ENCODE data around the gene EXOC3. TPM values are rescaled to one million over a fixed set of nuclear protein-coding genes. Genes with fewer than 3 reads are reported as not detected.

Gene EXOC3
- total RNA-seq, 1 experiment from 2014 or later, result 63.8 TPM

- CTCF ChIA-PET, result no interaction called here
- H3K4me1 Mint-ChIP-seq (ENCODE audit: low read depth, unreplicated experiment), result no peaks in the 10 kb centered on the region
- peaks cover 55% of the 10 kb centered on the region for H3K27me3 Mint-ChIP-seq (ENCODE audit: unreplicated experiment)
- peaks cover 26% of the 10 kb centered on the region for H3K36me3 Mint-ChIP-seq (ENCODE audit: insufficient read depth, unreplicated experiment)
- no TSS peak for BruUV-seq (replicated peaks)
- TF ChIP-seq CTCF (IDR thresholded peaks at IDR 0.05; ENCODE audit: unreplicated experiment), result no peak
- intact Hi-C loops (cut with micrococcal nuclease; ENCODE audit: unreplicated experiment), result no loop called here
- no peak overlapping the region for H3K4me3 Mint-ChIP-seq (ENCODE audit: low read depth, unreplicated experiment)
- no peak overlapping the region for H3K27ac Mint-ChIP-seq (ENCODE audit: unreplicated experiment)
- no peaks in the 10 kb centered on the region for H3K9me3 Mint-ChIP-seq (ENCODE audit: low read depth, unreplicated experiment)
- no peak for DNase-seq
These were observed 34.9 kb downstream of the EXOC3 start for GRCh38 chr5:477871-478270.

GRCh38 chr5:478369-478981, 35.5 kb downstream of the EXOC3 start:
- H3K27me3 Mint-ChIP-seq (ENCODE audit: unreplicated experiment), result peaks cover 52% of the 10 kb centered on the region
- peaks cover 27% of the 10 kb centered on the region for H3K36me3 Mint-ChIP-seq (ENCODE audit: insufficient read depth, unreplicated experiment)
- BruUV-seq (replicated peaks), result no TSS peak
- no peak for TF ChIP-seq CTCF (IDR thresholded peaks at IDR 0.05; ENCODE audit: unreplicated experiment)
- CTCF ChIA-PET, result no interaction called here
- H3K4me3 Mint-ChIP-seq (ENCODE audit: low read depth, unreplicated experiment), result no peak overlapping the region
- no peak for DNase-seq
- intact Hi-C loops (cut with micrococcal nuclease; ENCODE audit: unreplicated experiment), result no loop called here
- H3K4me1 Mint-ChIP-seq (ENCODE audit: low read depth, unreplicated experiment), result no peaks in the 10 kb centered on the region
- no peaks in the 10 kb centered on the region for H3K9me3 Mint-ChIP-seq (ENCODE audit: low read depth, unreplicated experiment)
- H3K27ac Mint-ChIP-seq (ENCODE audit: unreplicated experiment), result no peak overlapping the region

- Mint-ChIP-seq H3K36me3 (ENCODE audit: insufficient read depth, unreplicated experiment) (peaks cover 21% of the 10 kb centered on the region), H3K4me3 (ENCODE audit: low read depth, unreplicated experiment) (no peak overlapping the region), H3K27me3 (ENCODE audit: unreplicated experiment) (peaks cover 47% of the 10 kb centered on the region), H3K9me3 (ENCODE audit: low read depth, unreplicated experiment) (no peaks in the 10 kb centered on the region), H3K4me1 (ENCODE audit: low read depth, unreplicated experiment) (no peaks in the 10 kb centered on the region), H3K27ac (ENCODE audit: unreplicated experiment) (no peak overlapping the region)
- CTCF ChIA-PET, result no interaction called here
- BruUV-seq (replicated peaks), result no TSS peak
- intact Hi-C loops (cut with micrococcal nuclease; ENCODE audit: unreplicated experiment), result no loop called here
- DNase-seq, result no peak
- TF ChIP-seq CTCF (IDR thresholded peaks at IDR 0.05; ENCODE audit: unreplicated experiment), result no peak
These were observed 36.1 kb downstream of the EXOC3 start for GRCh38 chr5:478982-479535.

- no peak overlapping the region for H3K27ac Mint-ChIP-seq (ENCODE audit: unreplicated experiment)
- no peaks in the 10 kb centered on the region for H3K9me3 Mint-ChIP-seq (ENCODE audit: low read depth, unreplicated experiment)
- BruUV-seq (replicated peaks), result no TSS peak
- TF ChIP-seq CTCF (IDR thresholded peaks at IDR 0.05; ENCODE audit: unreplicated experiment), result no peak
- CTCF ChIA-PET, result no interaction called here
- H3K27me3 Mint-ChIP-seq (ENCODE audit: unreplicated experiment), result peaks cover 41% of the 10 kb centered on the region
- peaks cover 18% of the 10 kb centered on the region for H3K36me3 Mint-ChIP-seq (ENCODE audit: insufficient read depth, unreplicated experiment)
- H3K4me1 Mint-ChIP-seq (ENCODE audit: low read depth, unreplicated experiment), result no peaks in the 10 kb centered on the region
- no peak overlapping the region for H3K4me3 Mint-ChIP-seq (ENCODE audit: low read depth, unreplicated experiment)
- DNase-seq, result no peak
- intact Hi-C loops (cut with micrococcal nuclease; ENCODE audit: unreplicated experiment), result no loop called here
These were observed 36.8 kb downstream of the EXOC3 start for GRCh38 chr5:479566-480319.
